NCI-H187 treated with DMSO at 0.1 percent for 48 hours (cell line): Measurements from ENCODE around the gene KRT17.
"Not testable (repeated sequence)": the region's sequence is repeated elsewhere in the genome, so short reads cannot be mapped to it uniquely, and the experiment has no call there.

Source experiments
- DNase-seq: peaks from one replicate; lab custom pipeline; 2025; lab: John Stamatoyannopoulos, UW

KRT17 gene

GRCh38 chr17:41653892-41654677 is 29.7 kb upstream of the KRT17 start:
- no peak for DNase-seq

GRCh38 chr17:41653421-41653820 is 29.0 kb upstream of the KRT17 start:
- DNase-seq, result no peak

GRCh38 chr17:41652461-41652970 is 28.1 kb upstream of the KRT17 start:
- DNase-seq, result no peak

- no peak for DNase-seq
Measured at GRCh38 chr17:41651625-41652460, 27.5 kb upstream of the KRT17 start.

GRCh38 chr17:41650794-41651624 is 26.6 kb upstream of the KRT17 start:
- DNase-seq, result no peak

GRCh38 chr17:41649923-41650519 is 25.6 kb upstream of the KRT17 start:
- DNase-seq, result no peak

GRCh38 chr17:41648411-41649195 is 24.2 kb upstream of the KRT17 start:
- no peak for DNase-seq

- no peak for DNase-seq
Measured at GRCh38 chr17:41647940-41648410, 23.6 kb upstream of the KRT17 start.

- DNase-seq, result no peak
Measured at GRCh38 chr17:41647038-41647813, 22.9 kb upstream of the KRT17 start.

- DNase-seq, result no peak
Measured at GRCh38 chr17:41642252-41643156, 18.1 kb upstream of the KRT17 start.

GRCh38 chr17:41640596-41640995 is 16.2 kb upstream of the KRT17 start:
- DNase-seq, result not testable (repeated sequence)

GRCh38 chr17:41639492-41640473 is 15.4 kb upstream of the KRT17 start:
- DNase-seq, result no peak

GRCh38 chr17:41638941-41639340 is 14.6 kb upstream of the KRT17 start:
- DNase-seq, result no peak

GRCh38 chr17:41638194-41638593 is 13.8 kb upstream of the KRT17 start:
- no peak for DNase-seq

- DNase-seq, result no peak
Measured at GRCh38 chr17:41636652-41637051, 12.3 kb upstream of the KRT17 start.

GRCh38 chr17:41635121-41636097 is 11.0 kb upstream of the KRT17 start:
- no peak for DNase-seq
